ENCODE measurements around the gene FAM149A. TPM values are rescaled to one million over a fixed set of nuclear protein-coding genes. Genes with fewer than 3 reads are reported as not detected.

The FAM149A gene
- total RNA-seq, 2 experiments from 2014 or later: not detected

DNA sequence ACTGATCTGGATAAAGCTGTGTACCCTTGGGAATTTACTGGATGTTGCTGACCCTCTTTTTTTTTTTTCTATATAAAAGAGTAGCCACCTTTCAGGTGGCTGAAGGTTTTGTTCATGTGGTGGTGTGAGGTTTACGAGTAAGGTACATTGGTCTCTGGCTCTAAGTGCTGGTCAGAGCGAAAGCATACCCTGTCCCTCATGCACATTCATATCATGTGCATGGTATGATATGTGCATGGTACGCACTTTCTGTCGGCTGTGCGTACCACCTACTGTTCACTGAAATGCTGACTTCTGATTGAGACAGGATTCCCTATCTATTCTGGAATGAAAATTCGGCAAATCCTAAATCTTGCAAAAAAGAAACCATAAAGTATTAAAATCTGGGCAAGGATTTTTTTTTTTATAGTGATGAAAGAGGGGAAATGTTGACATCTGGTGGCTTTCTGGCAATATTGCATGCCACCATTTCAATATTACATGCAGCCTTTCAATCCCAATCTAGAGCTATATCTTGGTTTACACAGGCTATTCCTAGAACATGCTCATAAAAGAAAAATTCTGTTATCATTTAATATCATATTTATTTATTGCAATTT, 32.8 kb downstream of the FAM149A start:
- TF ChIP-seq EZH2phosphoT487 (IDR thresholded peaks at IDR 0.05; ENCODE audit: borderline replicate concordance, low read depth, low read length): no peak
- TF ChIP-seq, protein P1, sequence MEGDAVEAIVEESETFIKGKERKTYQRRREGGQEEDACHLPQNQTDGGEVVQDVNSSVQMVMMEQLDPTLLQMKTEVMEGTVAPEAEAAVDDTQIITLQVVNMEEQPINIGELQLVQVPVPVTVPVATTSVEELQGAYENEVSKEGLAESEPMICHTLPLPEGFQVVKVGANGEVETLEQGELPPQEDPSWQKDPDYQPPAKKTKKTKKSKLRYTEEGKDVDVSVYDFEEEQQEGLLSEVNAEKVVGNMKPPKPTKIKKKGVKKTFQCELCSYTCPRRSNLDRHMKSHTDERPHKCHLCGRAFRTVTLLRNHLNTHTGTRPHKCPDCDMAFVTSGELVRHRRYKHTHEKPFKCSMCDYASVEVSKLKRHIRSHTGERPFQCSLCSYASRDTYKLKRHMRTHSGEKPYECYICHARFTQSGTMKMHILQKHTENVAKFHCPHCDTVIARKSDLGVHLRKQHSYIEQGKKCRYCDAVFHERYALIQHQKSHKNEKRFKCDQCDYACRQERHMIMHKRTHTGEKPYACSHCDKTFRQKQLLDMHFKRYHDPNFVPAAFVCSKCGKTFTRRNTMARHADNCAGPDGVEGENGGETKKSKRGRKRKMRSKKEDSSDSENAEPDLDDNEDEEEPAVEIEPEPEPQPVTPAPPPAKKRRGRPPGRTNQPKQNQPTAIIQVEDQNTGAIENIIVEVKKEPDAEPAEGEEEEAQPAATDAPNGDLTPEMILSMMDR (conservative IDR thresholded peaks at IDR 0.05; ENCODE audit: low read length): peak; percentile 84
- DNase-seq (ENCODE audit: low spot score): peak; percentile 33
- Histone ChIP-seq H3K4me3 (ENCODE audit: low read depth, low read length, poor library complexity, severe bottlenecking) (no peak overlapping the region), H4K20me1 (ENCODE audit: insufficient read depth, low read length) (no peaks in the 10 kb centered on the region), H3K4me2 (ENCODE audit: low read length) (peak overlapping the region; percentile 12; the same call in 1 of the 2 replicates), H3K9me2 (ENCODE audit: insufficient read depth, low read length) (no peaks in the 10 kb centered on the region), H3K4me1 (ENCODE audit: insufficient read depth, low read length, poor library complexity, severe bottlenecking) (no peaks in the 10 kb centered on the region), H2AFZ (ENCODE audit: low read length) (no peak overlapping the region), H3K9me3 (ENCODE audit: low read length) (no peaks in the 10 kb centered on the region), H3K27ac (ENCODE audit: low read depth, low read length, poor library complexity, severe bottlenecking) (no peak overlapping the region), H3K79me2 (ENCODE audit: insufficient read depth, low read depth, low read length) (no peaks in the 10 kb centered on the region), H3K36me3 (ENCODE audit: insufficient read depth, low read length) (no peaks in the 10 kb centered on the region)
- no TSS peak for BruUV-seq (replicated peaks)
- ChIA-PET CTCF (ENCODE audit: unreplicated experiment) (interaction anchor here (1.0 kb wide), 1 partner anchor 99 kb away, joined by 4 read pairs; no protein-coding TSS in a partner anchor), POLR2A (interaction anchor here (0.6 to 1.4 kb wide), 7 partner anchors 9 to 656 kb away, joined by 3 to 5 read pairs (median 3); no protein-coding TSS in a partner anchor)
- intact Hi-C loops (cut with micrococcal nuclease; ENCODE audit: unreplicated experiment): loop anchor here (2.0 to 10.0 kb wide), 2 partner anchors 68 to 492 kb away; partner anchors contain the start of gene TLR3

GRCh38 chr4:186144198-186144945, 39.9 kb downstream of the FAM149A start:
- H3K36me3 ChIP-seq (ENCODE audit: insufficient read depth, low read length): no peaks in the 10 kb centered on the region
- no TSS peak for BruUV-seq (replicated peaks)
- ChIA-PET POLR2A (no interaction called here), CTCF (ENCODE audit: unreplicated experiment) (no interaction called here)
- H4K20me1 ChIP-seq (ENCODE audit: insufficient read depth, low read length): no peaks in the 10 kb centered on the region
- H3K9me2 ChIP-seq (ENCODE audit: insufficient read depth, low read length): no peaks in the 10 kb centered on the region
- intact Hi-C loops (cut with micrococcal nuclease; ENCODE audit: unreplicated experiment): no loop called here
- no peaks in the 10 kb centered on the region for H3K79me2 ChIP-seq (ENCODE audit: insufficient read depth, low read depth, low read length)
- no peak for DNase-seq (ENCODE audit: low spot score)
- H3K4me3 ChIP-seq (ENCODE audit: low read depth, low read length, poor library complexity, severe bottlenecking): no peak overlapping the region
- no peak overlapping the region for H2AFZ ChIP-seq (ENCODE audit: low read length)
- no peaks in the 10 kb centered on the region for H3K9me3 ChIP-seq (ENCODE audit: low read length)
- no peak overlapping the region for H3K27ac ChIP-seq (ENCODE audit: low read depth, low read length, poor library complexity, severe bottlenecking)
- TF ChIP-seq EZH2phosphoT487 (IDR thresholded peaks at IDR 0.05; ENCODE audit: borderline replicate concordance, low read depth, low read length): no peak
- TF ChIP-seq, protein P1 (conservative IDR thresholded peaks at IDR 0.05; ENCODE audit: low read length): no peak
- no peak overlapping the region for H3K4me2 ChIP-seq (ENCODE audit: low read length)
- no peaks in the 10 kb centered on the region for H3K4me1 ChIP-seq (ENCODE audit: insufficient read depth, low read length, poor library complexity, severe bottlenecking)
